SKM-1 treated with dmso at 0.1 percent for 144 hours (cell line): ENCODE results near the gene MAP3K20.
"Not testable (repeated sequence)": the region's sequence is repeated elsewhere in the genome, so short reads cannot be mapped to it uniquely, and the experiment has no call there.

ENCODE experiments used
- DNase-seq: peaks from one replicate; lab custom pipeline; 2025; ENCODE audit not compliant: unreplicated experiment; lab: John Stamatoyannopoulos, UW

The MAP3K20 gene

DNA sequence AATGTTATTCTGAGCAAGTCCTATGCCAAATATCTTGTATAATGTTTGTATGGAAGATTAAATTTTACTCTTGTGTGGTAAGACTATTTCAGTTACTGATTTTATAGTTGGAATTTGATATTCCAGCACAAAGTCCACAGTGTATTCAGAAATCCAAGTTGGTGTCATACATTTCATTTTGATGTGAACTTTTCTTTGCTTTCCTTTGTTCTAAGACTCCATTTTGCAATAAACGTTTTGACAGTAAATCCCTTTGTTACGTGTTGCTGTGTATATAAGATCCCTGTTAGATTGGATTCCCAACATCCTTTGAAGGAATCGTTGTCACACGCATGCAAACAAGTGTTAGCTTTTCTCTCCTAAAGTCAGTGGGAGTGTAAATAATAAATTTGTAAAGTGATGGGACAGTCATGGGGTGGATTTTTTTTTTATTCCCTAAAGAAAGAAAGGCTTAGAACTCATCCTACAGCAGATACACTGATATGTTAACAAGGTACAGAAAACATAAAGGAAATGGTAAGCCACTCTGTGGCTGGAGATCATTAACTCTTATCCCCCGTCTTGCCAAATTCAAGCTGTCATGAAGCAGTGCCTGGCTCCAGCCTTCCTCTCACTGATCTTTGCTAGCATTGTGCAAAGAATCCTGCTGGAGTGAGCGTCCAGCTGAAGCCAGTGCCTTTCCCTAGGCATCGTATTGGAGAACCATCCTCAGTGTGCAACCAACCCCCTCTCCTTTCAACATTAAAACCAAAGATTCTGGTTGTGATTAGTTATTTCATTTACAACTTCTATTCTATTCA lies 151.5 kb downstream of the MAP3K20 start:
- no peak for DNase-seq

DNA sequence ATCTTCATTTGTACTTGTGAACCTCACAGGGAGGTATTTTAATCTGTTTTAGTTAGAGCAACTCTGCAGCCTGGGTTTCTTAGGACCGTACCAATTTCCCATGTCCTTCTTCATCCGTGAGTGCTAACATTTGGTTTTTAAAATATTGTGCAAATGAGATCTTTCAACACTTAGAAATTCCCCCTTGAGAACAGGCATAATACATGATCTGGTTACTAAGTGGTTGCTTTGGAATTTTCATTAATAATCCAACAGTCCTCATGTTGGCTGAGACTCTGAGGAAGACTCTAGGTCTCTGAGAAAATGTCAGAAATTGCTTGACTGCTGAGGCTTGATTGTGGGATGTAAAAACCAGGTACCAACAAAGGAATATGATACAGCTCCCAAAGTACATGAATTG lies 153.4 kb downstream of the MAP3K20 start:
- no peak for DNase-seq

DNA sequence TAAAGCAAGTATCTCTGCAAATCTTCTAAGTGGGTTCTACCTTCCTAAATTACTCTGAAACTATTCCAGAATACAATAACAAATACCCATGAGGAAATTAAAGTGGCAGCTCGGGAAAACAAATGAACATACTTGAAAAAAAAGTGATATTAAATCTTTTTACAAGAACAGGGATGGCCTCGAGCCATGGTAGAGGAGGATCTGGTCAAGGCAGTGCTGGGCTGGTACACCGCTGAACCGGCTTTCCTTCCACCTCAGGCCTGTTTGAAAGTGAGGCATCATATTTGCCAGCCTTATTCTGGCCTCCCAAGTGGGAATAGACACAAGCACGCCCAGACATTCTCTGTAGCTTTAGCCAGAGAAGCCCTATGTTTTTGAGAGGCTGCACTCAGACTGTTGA lies 154.5 kb downstream of the MAP3K20 start:
- DNase-seq: no peak

DNA sequence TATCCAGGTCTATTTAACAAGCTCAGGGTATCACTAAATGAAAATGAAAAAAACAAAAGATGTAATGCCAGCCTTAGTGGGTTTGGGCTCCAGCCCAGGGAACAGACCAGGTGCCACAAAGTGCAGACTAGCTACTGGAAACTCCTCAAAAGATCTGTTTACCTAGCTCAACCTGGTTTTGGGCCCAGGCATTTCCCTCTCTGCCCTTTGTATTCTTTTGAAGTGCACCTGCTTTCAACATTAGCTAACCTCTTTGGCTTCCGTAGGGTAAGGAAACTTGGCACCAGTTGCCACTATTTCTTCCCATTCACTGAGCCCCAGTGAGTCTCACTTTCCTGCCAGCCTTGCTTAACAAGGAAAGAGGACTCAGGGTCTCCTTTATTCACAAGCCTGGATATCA lies 155.4 kb downstream of the MAP3K20 start:
- DNase-seq: no peak

- no peak for DNase-seq
Observed at GRCh38 chr2:173231465-173231864, 155.8 kb downstream of the MAP3K20 start.

DNA sequence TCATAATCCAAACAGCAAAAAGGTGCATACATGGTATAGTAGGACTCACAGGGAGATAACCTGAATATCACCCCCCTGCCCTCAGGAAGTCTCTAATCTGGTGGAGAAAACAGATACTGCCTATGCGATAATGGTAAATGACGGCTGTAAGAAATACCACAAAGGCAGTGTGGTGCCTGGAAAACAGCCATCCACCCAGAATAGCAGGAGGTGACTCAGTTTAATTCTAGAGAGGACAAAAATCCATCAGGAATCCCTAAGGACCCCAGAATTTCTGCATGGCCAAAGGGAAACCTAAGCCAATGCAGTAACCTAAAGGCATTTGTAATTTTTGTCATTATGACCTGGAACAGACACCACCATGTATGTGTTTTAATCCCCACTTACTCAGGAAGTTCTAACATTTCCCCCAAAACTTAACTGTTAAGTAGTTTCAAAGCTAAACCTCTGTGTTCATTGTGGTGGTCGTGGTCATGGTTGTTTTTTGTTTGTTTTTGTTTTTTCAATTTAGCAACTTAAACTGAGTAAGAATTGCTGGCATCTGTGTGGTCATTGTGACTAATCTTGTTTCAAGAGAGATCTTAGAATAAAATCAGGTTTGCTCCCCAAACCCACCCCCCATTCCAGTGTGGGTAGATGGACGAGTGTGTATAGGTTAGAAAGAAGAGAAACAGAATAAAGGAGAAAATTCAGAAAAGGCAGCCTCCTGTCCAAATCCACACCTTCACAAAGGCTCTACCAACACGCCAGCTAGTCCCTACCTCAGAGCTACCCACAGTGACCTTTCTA lies 157.5 kb downstream of the MAP3K20 start:
- no peak for DNase-seq

DNA sequence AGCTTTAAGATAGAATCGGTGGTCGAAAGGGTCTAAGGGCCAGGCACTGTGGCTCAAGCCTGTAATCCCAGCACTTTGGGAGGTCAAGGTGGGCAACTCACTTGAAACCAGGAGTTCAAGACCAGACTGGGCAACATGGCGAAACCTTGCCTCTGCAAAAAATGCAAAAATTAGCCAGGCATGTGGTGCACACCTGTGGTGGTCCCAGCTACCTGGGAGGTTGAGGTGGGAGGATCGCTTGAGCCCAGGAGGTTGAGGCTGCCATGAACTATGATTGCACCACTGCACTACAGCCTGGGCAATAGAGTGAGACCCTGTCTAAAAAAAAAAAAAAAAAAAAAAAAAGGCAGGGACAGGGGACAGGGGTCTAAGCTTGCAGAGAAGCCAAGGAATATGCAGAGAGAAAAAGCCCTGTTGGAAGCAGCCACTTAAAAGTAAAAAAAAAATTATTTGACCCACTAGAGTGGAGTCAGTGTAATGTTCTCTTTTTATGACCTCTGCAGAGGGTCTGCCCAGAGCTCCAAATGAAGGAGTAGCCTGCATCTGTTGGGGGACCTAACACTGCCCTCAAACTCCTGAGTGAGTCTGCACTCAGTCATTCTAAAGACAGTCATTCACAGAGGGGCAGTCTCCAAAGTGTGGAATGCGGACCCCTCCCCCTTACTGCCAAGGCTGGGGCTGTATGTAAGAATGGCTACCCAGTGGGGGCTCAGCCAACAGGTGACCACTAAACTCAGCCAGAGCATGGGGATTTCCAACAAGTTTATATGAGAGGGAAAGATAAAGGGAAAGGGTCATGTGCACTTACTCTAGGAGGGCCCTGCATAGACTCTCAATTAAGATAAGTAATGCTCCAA lies 160.5 kb downstream of the MAP3K20 start:
- DNase-seq: no peak

DNA sequence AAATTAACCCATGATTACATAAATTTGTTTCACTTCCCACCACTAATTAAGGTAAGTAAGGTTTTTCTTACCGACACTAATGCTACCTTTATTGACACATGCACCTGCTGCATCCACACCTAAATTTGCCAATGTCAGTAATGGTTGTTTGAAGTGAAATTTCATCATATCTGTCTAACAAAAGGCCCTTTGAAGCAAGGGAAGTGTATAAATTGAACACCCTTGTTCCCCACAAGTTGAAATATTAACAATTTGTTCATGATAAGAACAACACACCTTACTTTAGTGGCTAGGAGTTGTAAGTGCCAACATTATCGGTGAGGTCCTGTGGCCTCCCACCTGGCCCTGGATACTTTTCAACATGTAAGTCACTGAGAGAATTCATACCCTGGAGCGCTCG lies 162.7 kb downstream of the MAP3K20 start:
- no peak for DNase-seq

GRCh38 chr2:173238831-173239230 lies 163.2 kb downstream of the MAP3K20 start:
- no peak for DNase-seq

DNA sequence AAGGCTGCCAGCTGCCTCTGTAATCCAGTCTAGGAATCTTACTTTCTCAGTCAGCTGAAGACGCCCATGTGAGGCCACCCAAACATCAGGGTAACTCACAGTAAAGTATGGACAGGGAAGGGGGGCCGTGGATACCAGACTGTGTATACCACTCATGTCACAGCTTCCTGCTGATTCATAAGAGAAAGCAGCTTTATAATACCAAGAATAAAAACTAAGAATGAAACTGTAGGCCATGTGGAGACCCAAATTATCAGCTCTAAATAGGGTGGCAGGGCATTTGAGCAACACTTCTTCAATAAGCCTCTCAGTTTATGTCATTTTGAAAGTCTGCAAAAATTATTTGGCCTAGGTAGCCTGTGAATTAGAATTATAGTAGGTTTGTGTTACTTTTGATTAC lies 164.0 kb downstream of the MAP3K20 start:
- DNase-seq: no peak

DNA sequence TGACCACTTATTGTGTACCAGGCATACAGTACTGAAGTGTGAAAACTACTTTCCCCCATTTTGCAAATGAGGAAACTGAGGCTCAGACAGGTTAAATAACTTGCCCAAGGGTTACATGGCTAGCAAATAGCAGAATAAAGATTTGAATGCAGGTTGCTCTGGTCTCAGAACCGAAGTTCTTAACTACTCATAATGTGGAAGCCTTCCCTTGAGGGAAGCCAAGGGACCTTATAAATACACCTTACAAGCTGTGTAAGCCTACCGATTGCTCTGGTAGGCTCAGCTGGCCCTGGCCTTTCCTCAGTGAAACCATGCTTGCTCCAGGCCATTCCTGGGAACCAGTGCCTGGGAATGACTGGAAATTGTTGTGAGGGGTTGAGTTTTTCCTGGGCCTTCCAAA lies 164.4 kb downstream of the MAP3K20 start:
- DNase-seq: no peak

DNA sequence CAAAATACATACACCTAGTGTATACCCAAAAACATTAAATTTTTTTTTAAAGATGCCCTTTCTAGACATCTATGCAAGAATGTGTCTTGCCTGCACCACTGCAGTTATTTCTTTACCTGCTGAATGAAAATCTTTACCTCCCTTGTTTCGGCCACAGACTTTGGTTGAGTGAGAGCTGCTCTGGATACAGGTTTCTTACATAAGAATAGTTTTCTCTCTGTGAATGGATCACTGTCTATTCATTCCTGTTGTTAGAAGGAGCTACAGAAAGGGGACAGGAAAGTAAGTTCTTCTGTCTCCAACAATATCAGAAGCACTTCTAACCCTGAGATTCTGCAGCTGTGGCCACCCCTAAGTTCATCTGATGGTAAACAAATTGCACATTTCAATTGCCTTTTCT lies 166.0 kb downstream of the MAP3K20 start:
- no peak for DNase-seq

GRCh38 chr2:173247156-173247555 lies 171.5 kb downstream of the MAP3K20 start:
- no peak for DNase-seq

DNA sequence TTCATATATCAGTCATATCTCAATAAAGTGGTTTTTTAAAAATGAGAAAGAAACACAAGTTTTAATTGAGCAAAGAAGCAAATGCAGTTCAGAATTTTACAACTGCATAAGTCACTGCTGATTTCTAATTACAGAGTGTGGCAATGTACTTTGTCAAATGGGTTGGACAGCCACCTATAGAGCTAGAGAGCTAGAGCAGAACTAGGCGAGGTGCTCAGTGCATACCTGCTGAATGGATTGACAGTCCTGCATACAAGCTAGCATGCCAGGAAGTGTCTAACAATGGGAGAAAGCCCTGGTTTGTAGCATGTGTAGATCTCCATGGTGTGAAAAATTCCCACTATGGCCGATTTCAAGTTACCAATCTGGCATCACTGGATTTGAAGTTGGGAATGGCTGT lies 172.7 kb downstream of the MAP3K20 start:
- no peak for DNase-seq

- no peak for DNase-seq
Observed at GRCh38 chr2:173249661-173250641, 174.3 kb downstream of the MAP3K20 start.

- no peak for DNase-seq
Observed at GRCh38 chr2:173251225-173251624, 175.6 kb downstream of the MAP3K20 start.

DNA sequence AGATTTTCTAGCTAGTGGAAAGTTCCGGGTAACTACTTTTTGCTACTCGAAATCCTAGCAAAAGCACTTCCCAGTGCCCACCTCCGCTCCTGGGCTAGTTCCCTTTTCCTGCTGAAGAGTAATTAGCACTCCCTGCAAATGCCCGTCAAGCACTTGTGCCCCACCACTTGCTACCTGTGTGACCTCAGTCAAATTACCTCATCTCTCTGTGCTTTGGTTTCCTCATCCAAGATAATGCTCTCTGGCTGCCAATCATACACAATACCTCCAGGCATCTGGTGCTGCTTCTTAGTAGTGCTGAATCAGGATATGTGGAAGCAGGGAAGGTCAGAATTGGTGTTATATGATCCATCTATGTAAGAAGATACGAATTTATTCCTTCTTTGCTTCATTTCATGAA lies 176.9 kb downstream of the MAP3K20 start:
- DNase-seq: no peak

GRCh38 chr2:173254659-173255058 lies 179.0 kb downstream of the MAP3K20 start:
- no peak for DNase-seq

GRCh38 chr2:173258701-173259100 lies 183.1 kb downstream of the MAP3K20 start:
- DNase-seq: no peak

DNA sequence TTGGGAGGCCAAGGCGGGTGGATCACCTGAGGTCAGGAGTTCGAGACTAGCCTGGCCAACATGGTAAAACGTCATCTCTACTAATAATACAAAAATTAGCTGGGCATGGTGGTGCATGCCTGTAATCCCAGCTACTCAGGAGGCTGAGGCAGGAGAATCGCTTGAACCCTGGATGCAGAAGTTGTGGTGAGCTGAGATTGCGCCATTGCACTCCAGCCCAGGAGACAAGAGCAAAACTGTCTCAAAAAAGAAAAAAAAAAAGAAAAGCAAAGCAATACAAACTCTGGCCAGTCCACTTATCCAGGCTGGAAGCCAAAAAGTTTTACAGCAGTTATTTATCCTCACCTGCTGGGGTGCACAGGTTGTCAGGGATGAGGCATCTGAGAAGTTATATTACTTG lies 186.7 kb downstream of the MAP3K20 start:
- not testable (repeated sequence) for DNase-seq
